Measurements from ENCODE around the gene KRTAP5-3. TPM values are rescaled to one million over a fixed set of nuclear protein-coding genes. Genes with fewer than 3 reads are reported as not detected.
"Not testable (repeated sequence)": the region's sequence is repeated elsewhere in the genome, so short reads cannot be mapped to it uniquely, and the experiment has no call there.

The KRTAP5-3 gene
- total and polyA plus RNA-seq, 2 experiments from 2014 or later = not detected

DNA sequence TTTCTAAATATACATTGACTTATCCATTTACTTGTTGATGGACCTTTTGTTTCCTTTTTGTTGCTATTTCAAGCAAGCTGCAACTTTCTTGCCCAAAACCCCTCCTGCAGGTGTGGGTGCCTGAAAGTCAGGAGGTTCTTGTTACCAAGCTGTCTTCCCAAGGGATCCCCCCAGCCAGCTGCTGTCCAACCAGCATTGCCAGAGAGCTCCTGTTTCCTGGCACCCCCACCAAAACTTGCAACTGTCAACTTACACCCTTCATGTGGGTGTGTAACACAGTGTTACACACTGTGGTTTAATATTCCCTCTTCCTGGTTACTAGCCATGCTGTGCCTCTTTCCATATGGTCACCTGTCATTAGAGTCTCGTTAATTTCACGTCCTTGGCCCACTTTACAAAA, 21.6 kb downstream of the KRTAP5-3 start:
- Histone ChIP-seq H3K9me3 (ENCODE audit: low read depth) (no peaks in the 10 kb centered on the region), H3K4me2 (no peak overlapping the region), H3K4me3 (no peak overlapping the region), H3K9me2 (replicated peaks; ENCODE audit: insufficient read depth) (no peaks in the 10 kb centered on the region), H3K79me2 (no peaks in the 10 kb centered on the region), H2AFZ (no peak overlapping the region), H3K27ac (no peak overlapping the region), H3K4me1 (ENCODE audit: insufficient read depth) (no peaks in the 10 kb centered on the region), H3K36me3 (replicated peaks; ENCODE audit: insufficient read depth, low read depth) (no peaks in the 10 kb centered on the region), H4K20me1 (ENCODE audit: insufficient read depth, poor library complexity, severe bottlenecking) (no peaks in the 10 kb centered on the region), H3K27me3 (no peaks in the 10 kb centered on the region)
- TF ChIP-seq EZH2 (IDR thresholded peaks at IDR 0.05; ENCODE audit: borderline replicate concordance) (no peak), EZH2phosphoT487 (IDR thresholded peaks at IDR 0.05; ENCODE audit: low read depth, severe bottlenecking, unreplicated experiment) (no peak)
- TF ChIP-seq, protein P1, sequence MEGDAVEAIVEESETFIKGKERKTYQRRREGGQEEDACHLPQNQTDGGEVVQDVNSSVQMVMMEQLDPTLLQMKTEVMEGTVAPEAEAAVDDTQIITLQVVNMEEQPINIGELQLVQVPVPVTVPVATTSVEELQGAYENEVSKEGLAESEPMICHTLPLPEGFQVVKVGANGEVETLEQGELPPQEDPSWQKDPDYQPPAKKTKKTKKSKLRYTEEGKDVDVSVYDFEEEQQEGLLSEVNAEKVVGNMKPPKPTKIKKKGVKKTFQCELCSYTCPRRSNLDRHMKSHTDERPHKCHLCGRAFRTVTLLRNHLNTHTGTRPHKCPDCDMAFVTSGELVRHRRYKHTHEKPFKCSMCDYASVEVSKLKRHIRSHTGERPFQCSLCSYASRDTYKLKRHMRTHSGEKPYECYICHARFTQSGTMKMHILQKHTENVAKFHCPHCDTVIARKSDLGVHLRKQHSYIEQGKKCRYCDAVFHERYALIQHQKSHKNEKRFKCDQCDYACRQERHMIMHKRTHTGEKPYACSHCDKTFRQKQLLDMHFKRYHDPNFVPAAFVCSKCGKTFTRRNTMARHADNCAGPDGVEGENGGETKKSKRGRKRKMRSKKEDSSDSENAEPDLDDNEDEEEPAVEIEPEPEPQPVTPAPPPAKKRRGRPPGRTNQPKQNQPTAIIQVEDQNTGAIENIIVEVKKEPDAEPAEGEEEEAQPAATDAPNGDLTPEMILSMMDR (IDR thresholded peaks at IDR 0.05; ENCODE audit: poor library complexity) = no peak
- no peak for DNase-seq (ENCODE audit: low spot score)
- 61% methylated on average over 2 of the region's 2 CpGs for whole genome bisulfite sequencing (ENCODE audit: low lambda C conversion rate, missing lambda C conversion rate)

DNA sequence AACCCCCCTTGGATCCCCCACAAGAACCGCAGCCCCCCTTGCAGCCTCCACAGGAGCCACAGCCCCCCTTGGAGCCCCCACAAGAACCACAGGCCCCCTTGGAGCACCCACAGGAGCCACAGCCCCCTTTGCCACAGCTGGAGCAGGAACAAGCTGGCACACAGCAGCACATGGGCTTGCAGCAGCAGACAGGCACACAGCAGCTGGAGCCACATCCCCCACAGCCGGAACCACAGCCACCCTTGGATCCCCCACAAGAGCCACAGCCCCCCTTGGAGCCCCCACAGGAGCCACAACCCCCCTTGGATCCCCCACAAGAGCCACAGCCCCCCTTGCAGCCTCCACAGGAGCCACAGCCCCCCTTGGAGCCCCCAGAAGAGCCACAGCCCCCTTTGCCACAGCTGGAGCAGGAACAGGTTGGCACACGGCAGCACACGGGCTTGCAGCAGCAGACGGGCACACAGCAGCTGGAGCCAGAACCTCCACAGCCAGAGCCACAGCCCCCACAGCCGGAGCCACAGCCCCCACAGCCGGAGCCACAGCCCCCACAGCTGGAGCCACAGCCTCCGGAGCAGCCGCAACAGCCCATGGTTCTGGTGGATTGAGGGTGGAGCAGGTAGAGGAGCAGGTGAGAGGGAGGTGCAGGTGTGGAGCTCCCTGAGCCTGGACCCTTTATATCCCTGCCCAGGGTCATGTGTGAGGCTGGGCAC, 23.4 kb downstream of the KRTAP5-3 start, which contains the start of gene KRTAP5-1:
Gene KRTAP5-1, minus strand, starts transcription at position 623 of the 710 bp plus-strand sequence. Its CDS starts 34 bp downstream, at position 589.
- WGBS (ENCODE audit: low lambda C conversion rate, missing lambda C conversion rate) = 85% methylated on average over 3 of the region's 9 CpGs
- H3K27me3 ChIP-seq; H3K4me2 ChIP-seq; H4K20me1 ChIP-seq (ENCODE audit: insufficient read depth, poor library complexity, severe bottlenecking); DNase-seq (ENCODE audit: low spot score); H3K4me3 ChIP-seq; H3K36me3 ChIP-seq (replicated peaks; ENCODE audit: insufficient read depth, low read depth); H3K4me1 ChIP-seq (ENCODE audit: insufficient read depth); H3K9me2 ChIP-seq (replicated peaks; ENCODE audit: insufficient read depth); H3K79me2 ChIP-seq; H2AFZ ChIP-seq; H3K9me3 ChIP-seq (ENCODE audit: low read depth); H3K27ac ChIP-seq: not testable (repeated sequence)

DNA sequence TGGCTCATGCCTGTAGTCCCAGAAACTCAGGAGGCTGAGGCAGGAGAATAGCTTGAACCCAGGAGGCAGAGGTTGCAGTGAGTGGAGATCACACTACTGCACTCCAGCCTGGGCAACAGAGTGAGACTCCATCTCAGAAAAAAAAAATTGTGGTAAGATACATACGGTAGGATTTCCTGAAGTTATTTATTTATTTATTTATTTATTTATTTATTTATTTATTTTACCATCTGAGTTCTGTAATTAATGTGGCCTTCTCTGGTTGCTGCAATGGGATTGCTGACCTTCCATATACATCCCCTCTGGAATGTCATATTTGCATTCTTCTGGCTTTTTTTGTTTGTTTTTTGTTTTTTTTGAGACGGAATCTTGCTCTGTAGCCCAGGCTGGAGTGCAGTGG, 25.4 kb downstream of the KRTAP5-3 start:
- H3K9me2 ChIP-seq (replicated peaks; ENCODE audit: insufficient read depth); DNase-seq (ENCODE audit: low spot score); H2AFZ ChIP-seq; H3K9me3 ChIP-seq (ENCODE audit: low read depth); H3K36me3 ChIP-seq (replicated peaks; ENCODE audit: insufficient read depth, low read depth); H3K79me2 ChIP-seq; H3K4me3 ChIP-seq; H3K4me2 ChIP-seq; H3K4me1 ChIP-seq (ENCODE audit: insufficient read depth); H3K27me3 ChIP-seq; H3K27ac ChIP-seq; H4K20me1 ChIP-seq (ENCODE audit: insufficient read depth, poor library complexity, severe bottlenecking): not testable (repeated sequence)
- WGBS (ENCODE audit: low lambda C conversion rate, missing lambda C conversion rate) = 90% methylated on average over 2 of the region's 2 CpGs

DNA sequence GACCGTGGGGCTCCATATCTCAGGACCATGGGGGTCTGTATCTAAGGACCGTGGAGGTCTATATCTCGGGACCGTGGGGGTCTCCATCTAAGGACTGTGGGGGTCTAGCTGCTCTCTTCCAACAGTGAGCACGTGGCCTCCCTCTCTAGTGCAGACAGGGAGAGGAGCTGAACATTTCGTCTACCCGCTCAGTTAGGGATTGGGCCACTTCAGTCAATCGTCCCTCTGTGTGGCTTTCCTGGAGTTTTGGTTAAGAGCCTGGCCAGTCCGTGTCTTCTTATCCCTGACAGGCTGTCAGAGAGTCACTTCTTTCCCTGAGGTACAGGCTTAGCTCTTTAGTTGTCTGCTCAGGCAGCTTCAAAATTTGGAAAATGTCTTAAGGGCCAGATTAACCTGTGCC, 26.3 kb downstream of the KRTAP5-3 start:
- TF ChIP-seq EZH2phosphoT487 (IDR thresholded peaks at IDR 0.05; ENCODE audit: low read depth, severe bottlenecking, unreplicated experiment) (no peak), EZH2 (IDR thresholded peaks at IDR 0.05; ENCODE audit: borderline replicate concordance) (no peak)
- TF ChIP-seq, protein P1 (IDR thresholded peaks at IDR 0.05; ENCODE audit: poor library complexity) = no peak
- DNase-seq (ENCODE audit: low spot score) = no peak
- Histone ChIP-seq H3K4me1 (ENCODE audit: insufficient read depth) (no peaks in the 10 kb centered on the region), H3K79me2 (no peaks in the 10 kb centered on the region), H3K27ac (no peak overlapping the region), H3K9me2 (replicated peaks; ENCODE audit: insufficient read depth) (no peaks in the 10 kb centered on the region), H2AFZ (no peak overlapping the region), H3K9me3 (ENCODE audit: low read depth) (no peaks in the 10 kb centered on the region), H3K4me2 (no peak overlapping the region), H3K36me3 (replicated peaks; ENCODE audit: insufficient read depth, low read depth) (no peaks in the 10 kb centered on the region), H3K27me3 (no peaks in the 10 kb centered on the region), H4K20me1 (ENCODE audit: insufficient read depth, poor library complexity, severe bottlenecking) (no peaks in the 10 kb centered on the region), H3K4me3 (no peak overlapping the region)
- 88% methylated on average over 9 of the region's 9 CpGs for WGBS (ENCODE audit: low lambda C conversion rate, missing lambda C conversion rate)

Data from hepatocyte (in vitro differentiated cells).